Activated naive CD4-positive, alpha-beta T cell treated with anti-CD3 and anti-CD28 coated beads for 36 hours (primary cell): ENCODE results near the gene UHRF1. TPM values are rescaled to one million over a fixed set of nuclear protein-coding genes. Genes with fewer than 3 reads are reported as not detected.
"Not testable (repeated sequence)": the region's sequence is repeated elsewhere in the genome, so short reads cannot be mapped to it uniquely, and the experiment has no call there.

ENCODE experiments used
- CTCF ChIA-PET: fragments of 350-600 bp; sonication (Branson Sonifier 250); formaldehyde crosslinking; loops from one replicate; lab custom pipeline; 2021; ENCODE audit warnings: antibody characterized with exemption; lab: Charles Lee
- DNase-seq: peaks from one replicate; pipeline ENCODE4 v3.0.0-alpha.2; 2020
- H3K27ac Mint-ChIP-seq: one replicate; pipeline ENCODE4 v1.8.0; 2021; ENCODE audit warnings: mild to moderate bottlenecking, mixed read lengths
- H3K27me3 Mint-ChIP-seq: one replicate; pipeline ENCODE4 v1.8.0; 2021; ENCODE audit warnings: low read depth, mixed read lengths
- H3K36me3 Mint-ChIP-seq: one replicate; pipeline ENCODE4 v1.8.0; 2021; ENCODE audit warnings: low read depth, mixed read lengths
- H3K4me1 Mint-ChIP-seq: one replicate; pipeline ENCODE4 v1.8.0; 2021; ENCODE audit warnings: low read depth, mixed read lengths
- H3K4me3 Mint-ChIP-seq: one replicate; pipeline ENCODE4 v1.8.0; 2021; ENCODE audit warnings: mild to moderate bottlenecking, moderate library complexity, mixed read lengths
- H3K9me3 Mint-ChIP-seq: one replicate; pipeline ENCODE4 v1.8.0; 2021; ENCODE audit warnings: mixed read lengths
- intact Hi-C: fragments of 100-400 bp; cut with micrococcal nuclease; formaldehyde crosslinking; loops from one replicate; pipeline ENCODE4 v1.15.1; 2023
- total RNA-seq, 2 experiments: library from RNA; stranded (reverse); gene quantifications; one replicate each; pipeline ENCODE4 v1.2.3, GENCODE V29; 2021

The UHRF1 gene
- total RNA-seq, 2 experiments from 2014 or later = 129 TPM

DNA sequence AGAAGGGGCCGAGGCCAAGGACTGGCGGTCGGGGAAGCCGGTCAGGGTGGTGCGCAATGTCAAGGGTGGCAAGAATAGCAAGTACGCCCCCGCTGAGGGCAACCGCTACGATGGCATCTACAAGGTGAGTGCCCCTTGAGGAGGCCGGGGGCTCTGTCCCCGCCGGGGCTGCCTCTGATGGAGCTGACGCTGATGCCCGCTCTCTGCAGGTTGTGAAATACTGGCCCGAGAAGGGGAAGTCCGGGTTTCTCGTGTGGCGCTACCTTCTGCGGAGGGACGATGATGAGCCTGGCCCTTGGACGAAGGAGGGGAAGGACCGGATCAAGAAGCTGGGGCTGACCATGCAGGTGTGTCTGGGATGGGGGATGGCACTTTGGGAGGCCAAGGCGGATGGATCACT is 41.3 kb downstream of the UHRF1 start:
- H3K4me1 Mint-ChIP-seq, DNase-seq, H3K27me3 Mint-ChIP-seq, H3K4me3 Mint-ChIP-seq, H3K9me3 Mint-ChIP-seq, intact Hi-C loops: not testable (repeated sequence)
- CTCF ChIA-PET = interaction anchor here (0.7 kb wide), 1 partner anchor 13 kb away, joined by 5 read pairs; no protein-coding TSS in a partner anchor
- peaks cover 71% of the 10 kb centered on the region for H3K36me3 Mint-ChIP-seq
- H3K27ac Mint-ChIP-seq = peak overlapping the region; percentile 36

DNA sequence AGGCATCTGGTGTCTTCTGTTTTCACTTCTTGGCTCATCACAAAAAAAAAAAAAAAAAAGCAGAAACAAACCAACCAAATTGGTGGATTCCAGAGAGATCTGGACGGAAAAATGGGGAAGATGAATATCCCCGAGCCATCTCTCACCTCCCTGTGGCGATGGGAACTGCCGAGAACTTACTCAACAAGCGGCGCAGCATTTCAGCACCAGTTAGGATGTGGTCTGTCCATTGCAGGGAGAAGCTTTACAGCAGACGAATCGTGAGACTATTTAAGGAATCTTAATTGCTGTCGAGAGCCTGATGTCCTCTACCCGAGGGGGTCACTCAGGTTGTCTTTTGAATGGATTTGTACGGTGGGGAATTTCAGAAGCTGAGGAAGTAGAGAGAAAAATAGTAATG is 42.4 kb downstream of the UHRF1 start:
- Mint-ChIP-seq H3K27ac (no peak overlapping the region), H3K4me3 (no peak overlapping the region), H3K27me3 (no peaks in the 10 kb centered on the region), H3K9me3 (no peaks in the 10 kb centered on the region), H3K4me1 (no peaks in the 10 kb centered on the region), H3K36me3 (peaks cover 68% of the 10 kb centered on the region)
- no peak for DNase-seq
- CTCF ChIA-PET = no interaction called here
- intact Hi-C loops = no loop called here

DNA sequence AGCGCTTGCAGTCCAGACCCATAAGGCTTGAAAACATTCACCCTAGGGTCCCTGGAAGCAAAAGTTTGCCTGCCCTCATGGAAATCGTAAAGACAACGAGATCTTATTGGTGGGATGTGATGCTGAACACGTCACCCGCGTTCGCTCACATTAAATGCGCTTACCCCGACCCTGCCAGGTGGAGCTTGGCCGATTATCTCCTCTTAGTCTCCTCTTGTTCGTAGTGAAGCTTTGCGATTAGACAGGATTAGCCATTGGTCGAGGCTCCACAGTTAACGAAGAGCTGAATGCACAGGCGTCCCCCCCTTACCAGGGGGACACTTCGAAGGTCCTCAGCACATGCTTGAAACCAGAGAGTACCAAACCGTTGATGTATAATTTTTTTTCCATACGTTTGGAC is 43.6 kb downstream of the UHRF1 start:
- DNase-seq = no peak
- H3K4me3 Mint-ChIP-seq = no peak overlapping the region
- peaks cover 66% of the 10 kb centered on the region for H3K36me3 Mint-ChIP-seq
- no peak overlapping the region for H3K27ac Mint-ChIP-seq
- intact Hi-C loops = no loop called here
- CTCF ChIA-PET = no interaction called here
- H3K9me3 Mint-ChIP-seq = no peaks in the 10 kb centered on the region
- H3K27me3 Mint-ChIP-seq = no peaks in the 10 kb centered on the region
- no peaks in the 10 kb centered on the region for H3K4me1 Mint-ChIP-seq

DNA sequence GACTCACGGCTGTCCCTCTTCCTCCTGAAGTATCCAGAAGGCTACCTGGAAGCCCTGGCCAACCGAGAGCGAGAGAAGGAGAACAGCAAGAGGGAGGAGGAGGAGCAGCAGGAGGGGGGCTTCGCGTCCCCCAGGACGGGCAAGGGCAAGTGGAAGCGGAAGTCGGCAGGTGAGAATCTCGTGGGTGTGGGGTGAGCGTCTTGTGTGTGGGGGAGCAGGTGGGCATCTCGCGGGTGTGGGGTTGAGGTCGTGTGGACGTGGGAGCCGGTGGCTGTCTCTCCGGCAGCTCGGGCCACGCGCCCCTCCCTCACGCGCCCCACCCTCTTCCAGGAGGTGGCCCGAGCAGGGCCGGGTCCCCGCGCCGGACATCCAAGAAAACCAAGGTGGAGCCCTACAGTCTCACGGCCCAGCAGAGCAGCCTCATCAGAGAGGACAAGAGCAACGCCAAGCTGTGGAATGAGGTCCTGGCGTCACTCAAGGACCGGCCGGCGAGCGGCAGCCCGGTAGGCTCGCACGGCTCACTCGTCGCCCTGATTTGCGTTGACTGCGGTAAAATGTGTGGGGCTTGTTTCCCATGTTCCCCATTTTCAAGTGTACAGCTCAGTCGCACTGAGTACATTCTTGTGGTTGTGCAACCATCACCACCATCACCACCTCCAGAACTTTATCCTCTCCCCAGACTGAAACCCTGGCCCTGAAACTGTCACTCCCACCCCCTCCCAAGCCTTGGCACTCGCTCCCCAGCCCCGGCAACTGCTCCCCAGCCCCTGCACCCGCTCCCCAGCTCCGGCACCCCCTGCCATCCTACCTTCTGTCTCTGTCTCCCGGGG is 45.2 kb downstream of the UHRF1 start:
- H3K4me1 Mint-ChIP-seq, intact Hi-C loops, H3K27me3 Mint-ChIP-seq: not testable (repeated sequence)

DNA sequence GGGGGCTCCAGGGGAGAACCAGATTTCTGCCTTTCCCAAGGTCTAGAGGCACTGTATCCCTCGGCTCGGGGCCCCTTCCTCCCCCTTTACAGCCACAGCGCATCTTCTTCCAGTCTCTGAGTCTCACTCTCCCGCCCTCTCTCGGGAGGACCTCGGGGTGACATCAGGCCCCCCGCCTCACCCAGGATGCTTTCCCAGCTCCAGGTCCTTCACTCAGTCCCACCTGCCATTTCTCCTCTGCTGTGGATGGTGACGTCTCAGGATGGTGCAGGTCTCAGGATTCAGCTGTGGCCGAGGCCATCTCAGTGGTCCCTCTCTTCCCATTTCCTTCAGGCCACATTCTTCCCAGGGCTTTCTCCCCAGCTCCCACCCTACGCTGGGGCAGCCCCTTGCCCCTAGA is 46.0 kb downstream of the UHRF1 start:
- CTCF ChIA-PET = no interaction called here
- no peaks in the 10 kb centered on the region for H3K9me3 Mint-ChIP-seq
- H3K27me3 Mint-ChIP-seq = no peaks in the 10 kb centered on the region
- H3K27ac Mint-ChIP-seq = no peak overlapping the region
- intact Hi-C loops = no loop called here
- no peak for DNase-seq
- no peaks in the 10 kb centered on the region for H3K4me1 Mint-ChIP-seq
- H3K4me3 Mint-ChIP-seq = no peak overlapping the region
- peaks cover 69% of the 10 kb centered on the region for H3K36me3 Mint-ChIP-seq

More for the DNA sequence above, 45.2 kb downstream of the UHRF1 start:
- DNase-seq, H3K9me3 Mint-ChIP-seq, CTCF ChIA-PET, H3K4me3 Mint-ChIP-seq: not testable (repeated sequence)
- Mint-ChIP-seq H3K36me3 (peaks cover 63% of the 10 kb centered on the region), H3K27ac (peak overlapping the region; percentile 50)

DNA sequence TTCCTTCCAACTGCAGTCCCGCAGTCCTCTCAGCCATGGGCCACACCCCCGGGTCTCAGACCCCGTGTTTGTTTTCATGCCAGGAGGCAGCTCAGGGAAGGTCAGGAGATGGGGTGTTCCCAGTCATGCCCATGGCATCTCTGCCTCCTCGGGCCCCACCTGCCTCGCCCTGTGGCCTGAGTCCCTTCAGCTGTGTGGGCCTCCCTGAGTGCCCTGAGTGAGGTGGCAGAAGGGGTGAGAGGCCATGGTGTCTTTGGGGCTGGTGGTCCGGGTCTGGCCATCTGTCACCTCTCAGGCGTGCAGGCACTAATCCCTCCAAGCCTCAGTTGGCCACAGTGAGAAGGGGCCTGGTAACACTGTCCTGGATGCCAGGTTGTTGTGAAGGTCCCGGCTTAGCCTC is 48.7 kb downstream of the UHRF1 start:
- Mint-ChIP-seq H3K27me3 (no peaks in the 10 kb centered on the region), H3K36me3 (peaks cover 60% of the 10 kb centered on the region), H3K4me1 (no peaks in the 10 kb centered on the region), H3K9me3 (no peaks in the 10 kb centered on the region), H3K27ac (no peak overlapping the region), H3K4me3 (no peak overlapping the region)
- CTCF ChIA-PET = no interaction called here
- intact Hi-C loops = no loop called here
- DNase-seq = no peak

DNA sequence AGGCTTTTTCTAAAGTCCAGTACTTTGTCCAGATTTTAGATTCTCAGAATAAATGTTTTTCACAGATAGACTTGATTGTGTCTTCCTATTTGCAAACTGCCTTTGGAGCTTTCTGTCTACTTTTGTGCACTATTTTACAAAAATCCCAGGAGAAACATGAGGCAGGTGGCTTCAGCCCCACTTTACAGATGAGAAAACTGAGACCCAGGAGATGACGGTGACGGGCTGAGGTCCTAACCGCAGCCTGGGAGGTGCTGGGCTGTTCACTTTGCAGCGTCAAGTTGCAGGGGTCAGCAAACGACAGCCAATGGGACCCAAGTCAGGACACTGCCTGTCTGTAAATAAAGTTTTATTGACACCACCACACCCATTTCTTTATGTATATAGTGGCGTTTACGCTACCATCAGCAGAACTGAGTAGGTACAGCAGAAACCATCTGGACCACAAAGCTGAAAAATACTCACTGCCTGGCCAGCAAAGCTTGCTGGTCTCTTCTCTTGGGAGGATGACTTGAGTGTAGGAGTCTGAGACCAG is 52.9 kb downstream of the UHRF1 start:
- DNase-seq = no peak
- intact Hi-C loops = no loop called here
- Mint-ChIP-seq H3K4me3 (no peak overlapping the region), H3K4me1 (no peaks in the 10 kb centered on the region), H3K27ac (no peak overlapping the region), H3K36me3 (peaks cover 41% of the 10 kb centered on the region), H3K9me3 (no peaks in the 10 kb centered on the region), H3K27me3 (no peaks in the 10 kb centered on the region)
- CTCF ChIA-PET = no interaction called here

DNA sequence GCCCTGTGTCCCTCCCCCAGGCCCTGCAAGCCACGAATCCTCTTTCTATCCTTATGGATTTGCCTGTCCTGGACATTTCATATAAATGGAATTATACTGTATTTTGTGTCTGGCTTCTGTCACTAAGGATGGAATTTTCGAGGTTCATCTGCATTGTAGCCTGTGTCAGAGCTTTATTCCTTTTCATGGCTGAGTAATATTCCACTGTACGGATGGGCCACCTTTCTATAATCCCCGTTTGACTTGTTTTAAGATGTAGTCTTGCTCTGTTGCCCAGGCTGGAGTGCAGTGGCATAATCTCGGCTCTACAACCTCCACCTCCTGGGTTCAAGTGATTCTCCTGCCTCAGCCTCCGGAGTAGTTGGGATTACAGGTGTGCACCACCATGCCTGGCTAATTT is 55.8 kb downstream of the UHRF1 start:
- Mint-ChIP-seq H3K36me3 (peaks cover 29% of the 10 kb centered on the region), H3K27me3 (no peaks in the 10 kb centered on the region), H3K4me1 (peaks cover 10% of the 10 kb centered on the region), H3K27ac (no peak overlapping the region), H3K9me3 (no peaks in the 10 kb centered on the region), H3K4me3 (no peak overlapping the region)
- CTCF ChIA-PET = no interaction called here
- intact Hi-C loops = no loop called here
- no peak for DNase-seq

DNA sequence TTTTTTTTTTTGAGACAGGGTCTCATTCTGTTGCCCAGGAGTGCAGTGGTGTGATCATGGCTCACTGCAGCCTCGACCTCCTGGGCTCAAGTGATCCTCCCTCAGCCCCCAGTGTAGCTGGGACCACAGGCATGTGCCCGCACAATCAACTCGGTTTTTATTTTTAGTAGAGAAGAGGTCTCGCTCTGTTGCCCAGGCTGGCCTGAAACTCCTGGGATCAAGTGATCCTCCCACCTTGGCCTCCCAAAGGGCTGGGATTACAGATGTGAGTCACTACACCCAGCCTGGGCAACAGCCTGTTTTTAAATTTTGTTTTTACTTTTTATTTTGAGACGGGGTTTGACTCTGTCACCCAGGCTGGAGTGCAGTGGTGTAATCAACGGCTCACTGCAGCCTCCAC is 57.3 kb downstream of the UHRF1 start:
- Mint-ChIP-seq H3K36me3 (peaks cover 23% of the 10 kb centered on the region), H3K27me3 (no peaks in the 10 kb centered on the region), H3K9me3 (no peaks in the 10 kb centered on the region), H3K4me3 (no peak overlapping the region), H3K27ac (no peak overlapping the region), H3K4me1 (peaks cover 22% of the 10 kb centered on the region)
- intact Hi-C loops = no loop called here
- CTCF ChIA-PET = interaction anchor here (0.7 kb wide), 1 partner anchor 157 kb away, joined by 3 read pairs; no protein-coding TSS in a partner anchor
- DNase-seq = no peak

DNA sequence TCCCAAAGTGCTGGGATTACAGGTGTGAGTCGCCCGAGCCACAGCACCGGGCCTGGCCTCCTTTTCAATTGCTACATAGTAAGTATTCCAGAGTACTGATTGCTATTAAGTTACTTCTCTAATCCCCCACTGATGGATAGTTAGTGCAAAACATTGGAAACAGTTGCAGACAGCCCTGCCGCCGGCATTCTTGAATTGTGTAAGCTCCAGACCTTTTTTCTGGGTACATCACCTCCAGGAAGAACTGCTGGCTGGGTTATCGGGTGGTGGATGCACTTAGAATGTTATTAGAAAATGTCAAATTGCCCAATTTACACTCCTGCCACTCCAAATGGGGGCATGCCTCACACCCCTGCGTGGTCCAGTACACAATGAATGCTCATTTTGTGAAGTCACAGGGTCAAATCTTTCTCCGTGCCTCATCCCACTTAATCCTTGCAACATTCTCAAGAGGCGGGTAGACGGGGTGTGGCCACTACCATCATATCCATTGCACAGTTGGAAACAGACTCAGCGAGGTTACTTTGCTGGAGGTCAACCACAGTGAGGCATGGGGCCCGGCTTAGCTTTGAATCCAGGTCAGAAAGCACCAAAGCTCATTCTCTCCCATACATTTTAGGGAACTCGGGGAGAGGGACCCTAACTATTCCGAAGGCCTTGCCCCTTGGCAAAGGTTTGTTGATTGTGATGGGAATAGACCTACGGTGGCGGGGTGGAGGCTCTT is 58.6 kb downstream of the UHRF1 start:
- DNase-seq = no peak
- H3K36me3 Mint-ChIP-seq = peaks cover 16% of the 10 kb centered on the region
- H3K27ac Mint-ChIP-seq = peak overlapping the region; percentile 75
- H3K27me3 Mint-ChIP-seq = no peaks in the 10 kb centered on the region
- intact Hi-C loops = loop anchor here (1.0 kb wide), 3 partner anchors 56 to 712 kb away; partner anchors contain the start of genes MICOS13 and PLIN3
- peaks cover 30% of the 10 kb centered on the region for H3K4me1 Mint-ChIP-seq
- CTCF ChIA-PET = interaction anchor here (0.6 to 1.1 kb wide), 2 partner anchors 18 to 158 kb away, joined by 3 to 5 read pairs; no protein-coding TSS in a partner anchor
- peak overlapping the region; percentile 77 for H3K4me3 Mint-ChIP-seq
- H3K9me3 Mint-ChIP-seq = no peaks in the 10 kb centered on the region

DNA sequence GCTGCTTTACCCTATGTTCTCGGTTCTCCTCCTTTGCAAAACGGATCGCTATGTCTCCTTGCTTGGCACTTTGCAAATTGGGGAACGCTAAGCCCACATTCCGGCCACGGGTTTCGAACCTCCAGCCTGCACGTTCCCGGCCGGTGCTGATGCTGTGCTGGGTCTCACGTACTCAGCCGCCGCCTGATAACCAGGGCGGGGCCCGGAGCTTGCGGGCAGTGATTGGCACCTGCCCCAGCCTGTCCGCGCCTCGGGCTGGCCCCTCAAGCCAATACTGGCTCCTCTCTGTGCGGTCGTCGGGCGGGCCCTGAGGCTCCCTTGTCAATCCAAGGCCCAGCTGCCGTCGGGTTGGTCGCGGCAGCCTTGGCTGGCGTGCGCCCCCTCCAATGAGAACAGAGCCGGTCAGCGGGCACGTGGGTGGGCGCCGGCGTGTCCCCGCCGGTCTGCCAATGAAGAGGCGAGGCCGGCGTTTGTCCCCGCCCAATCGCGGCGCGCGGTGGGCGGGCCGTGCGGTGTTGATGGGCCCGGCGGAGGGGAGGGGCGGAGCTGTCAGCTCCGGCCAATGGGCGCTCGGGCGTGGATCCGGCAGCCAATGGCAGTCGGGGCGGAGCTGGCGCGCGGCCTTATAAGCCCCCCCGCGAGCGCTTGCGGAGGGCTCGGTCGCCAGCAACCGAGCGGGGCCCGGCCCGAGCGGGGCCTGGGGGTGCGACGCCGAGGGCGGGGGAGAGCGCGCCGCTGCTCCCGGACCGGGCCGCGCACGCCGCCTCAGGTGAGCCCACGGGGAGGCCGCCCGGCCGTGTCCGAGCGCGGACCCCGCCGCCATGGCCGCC is 59.4 kb downstream of the UHRF1 start, which contains the start of gene KDM4B:
Gene KDM4B, plus strand, starts transcription at position 652 of the 830 bp plus-strand sequence. CDS start 63,778 bp downstream, outside the sequence.
- Mint-ChIP-seq H3K4me1 (peaks cover 30% of the 10 kb centered on the region), H3K27ac (peak within 1 kb of the TSS; percentile 75), H3K36me3 (peaks cover 10% of the 10 kb centered on the region), H3K27me3 (no peaks in the 10 kb centered on the region), H3K9me3 (no peaks in the 10 kb centered on the region), H3K4me3 (peak within 1 kb of the TSS; percentile 88)
- intact Hi-C loops = loop anchor here (1.0 kb wide), 3 partner anchors 56 to 712 kb away; partner anchors contain the start of genes MICOS13 and PLIN3
- CTCF ChIA-PET = interaction anchor here (0.6 to 4.0 kb wide), 5 partner anchors 17 to 159 kb away, joined by 3 to 16 read pairs (median 5); no protein-coding TSS in a partner anchor
- peak; percentile 98 for DNase-seq
